ENCODE results near the gene CREB3L1.
A peak's percentile ranks its signal among the peaks of the same experiment; 100 is the strongest.

Gene CREB3L1

DNA sequence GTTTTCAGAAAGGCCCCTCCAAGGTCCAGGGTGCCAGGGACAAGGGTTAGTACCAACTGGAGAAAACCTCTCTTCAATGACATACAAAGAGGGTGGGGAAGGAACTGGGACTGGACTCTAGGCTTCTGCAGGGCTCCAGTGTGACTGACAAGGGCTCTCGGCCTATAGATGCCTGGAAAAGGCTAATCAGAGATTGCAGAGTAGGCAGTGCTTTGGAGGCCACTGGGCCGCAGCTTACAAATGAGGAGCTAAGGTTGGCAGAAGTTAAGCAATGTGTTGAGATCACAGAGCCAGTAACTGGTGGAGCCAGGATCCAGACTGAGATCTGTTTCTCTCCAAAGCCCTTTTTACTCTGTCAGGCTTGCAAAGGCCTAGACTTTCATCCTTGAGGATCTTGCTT is 62.4 kb downstream of the CREB3L1 start:
- in situ Hi-C loops (cut with HindIII; ENCODE audit: low pct_unique_long_range_greater_than_20kb, low sequenced_read_pairs), result no loop called here
- no peak for TF ChIP-seq JUND (IDR thresholded peaks at IDR 0.05; ENCODE audit: low read depth)
- DNase-seq (ENCODE audit: low read depth in 1 of 2, low spot score in 1 of 2), result no peak

DNA sequence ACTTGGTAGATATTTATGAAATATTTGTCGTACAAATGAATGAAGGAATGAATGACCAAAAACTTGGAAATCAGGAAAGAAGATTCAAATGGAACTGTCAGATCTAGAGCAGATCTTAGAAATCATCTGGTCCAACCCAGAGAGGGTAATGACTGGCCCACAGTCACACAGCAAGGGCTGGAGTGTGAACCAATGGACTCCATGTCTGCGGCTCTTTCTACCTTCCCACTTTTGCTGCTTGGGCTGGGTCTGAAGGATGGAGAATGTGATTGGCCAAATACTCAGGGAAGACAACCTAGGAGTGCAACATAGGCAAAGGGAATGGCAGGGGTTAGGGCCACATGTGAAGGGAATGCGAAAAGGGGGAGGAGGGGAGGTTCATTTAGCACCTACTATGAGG is 64.0 kb downstream of the CREB3L1 start:
- TF ChIP-seq JUND (IDR thresholded peaks at IDR 0.05; ENCODE audit: low read depth), result no peak
- DNase-seq (ENCODE audit: low read depth in 1 of 2, low spot score in 1 of 2), result no peak
- in situ Hi-C loops (cut with HindIII; ENCODE audit: low pct_unique_long_range_greater_than_20kb, low sequenced_read_pairs), result no loop called here

GRCh38 chr11:46342239-46342638 is 64.8 kb downstream of the CREB3L1 start:
- in situ Hi-C loops (cut with HindIII; ENCODE audit: low pct_unique_long_range_greater_than_20kb, low sequenced_read_pairs), result no loop called here
- DNase-seq (ENCODE audit: low read depth in 1 of 2, low spot score in 1 of 2), result no peak
- no peak for TF ChIP-seq JUND (IDR thresholded peaks at IDR 0.05; ENCODE audit: low read depth)

- no peak for TF ChIP-seq JUND (IDR thresholded peaks at IDR 0.05; ENCODE audit: low read depth)
- DNase-seq (ENCODE audit: low read depth in 1 of 2, low spot score in 1 of 2), result no peak
- in situ Hi-C loops (cut with HindIII; ENCODE audit: low pct_unique_long_range_greater_than_20kb, low sequenced_read_pairs), result no loop called here
Observed at GRCh38 chr11:46343520-46343919, 66.1 kb downstream of the CREB3L1 start.

DNA sequence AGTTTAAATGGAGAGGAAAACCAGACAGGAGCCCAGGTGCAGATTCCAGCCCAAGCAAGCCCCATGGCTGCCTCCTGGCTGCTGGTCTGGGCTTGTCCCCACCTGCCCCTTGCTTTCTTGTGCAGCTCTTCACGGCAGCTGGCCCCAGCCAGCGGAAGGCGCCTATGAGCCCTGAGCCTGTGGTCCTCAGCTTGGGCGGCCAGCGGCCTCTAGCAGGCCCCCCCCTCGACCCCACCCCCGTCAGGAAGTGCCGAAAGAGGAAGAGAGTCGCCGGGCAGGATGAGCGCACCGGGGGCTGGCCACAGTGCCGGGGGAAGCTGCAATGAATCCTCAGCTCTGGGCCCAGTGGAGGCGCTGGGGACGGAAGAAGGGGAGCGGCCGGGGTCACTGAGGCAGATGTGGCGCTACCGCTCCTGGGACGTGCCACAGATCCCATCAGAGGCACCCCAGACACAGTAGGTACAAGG is 67.7 kb downstream of the CREB3L1 start:
- in situ Hi-C loops (cut with HindIII; ENCODE audit: low pct_unique_long_range_greater_than_20kb, low sequenced_read_pairs), result no loop called here
- DNase-seq (ENCODE audit: low read depth in 1 of 2, low spot score in 1 of 2), result no peak
- TF ChIP-seq JUND (IDR thresholded peaks at IDR 0.05; ENCODE audit: low read depth), result no peak

DNA sequence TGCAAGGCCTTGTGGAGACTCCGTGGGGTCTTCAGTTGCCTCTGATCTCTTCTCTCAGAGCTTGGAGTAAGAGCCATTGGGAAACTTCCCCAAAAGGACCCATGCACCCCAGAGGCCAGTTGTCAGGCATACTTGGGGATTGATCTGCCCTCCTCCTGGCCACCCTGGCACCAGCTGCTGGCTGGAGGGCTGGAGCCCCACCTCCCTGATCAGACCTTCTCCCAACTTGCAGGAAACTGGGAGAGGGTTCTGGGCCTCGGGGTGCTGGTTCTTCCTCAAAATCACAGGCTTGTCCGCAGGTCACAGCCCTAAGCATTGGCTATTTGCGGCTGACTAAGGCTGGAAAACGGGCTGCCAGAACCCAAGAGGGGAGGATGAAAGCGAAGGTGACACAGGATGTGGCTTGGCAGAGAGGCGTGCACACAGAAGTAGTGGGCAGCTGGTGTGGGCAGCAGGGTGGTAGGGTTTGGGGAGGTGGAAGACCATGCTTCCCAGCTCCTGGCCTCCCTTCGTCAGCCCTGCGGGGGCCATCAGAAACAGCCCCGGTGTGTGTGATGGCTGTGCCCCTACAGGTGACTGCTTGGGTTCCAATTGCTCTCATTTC is 68.5 kb downstream of the CREB3L1 start:
- no peak for DNase-seq (ENCODE audit: low read depth in 1 of 2, low spot score in 1 of 2)
- in situ Hi-C loops (cut with HindIII; ENCODE audit: low pct_unique_long_range_greater_than_20kb, low sequenced_read_pairs), result no loop called here
- TF ChIP-seq JUND (IDR thresholded peaks at IDR 0.05; ENCODE audit: low read depth), result no peak

DNA sequence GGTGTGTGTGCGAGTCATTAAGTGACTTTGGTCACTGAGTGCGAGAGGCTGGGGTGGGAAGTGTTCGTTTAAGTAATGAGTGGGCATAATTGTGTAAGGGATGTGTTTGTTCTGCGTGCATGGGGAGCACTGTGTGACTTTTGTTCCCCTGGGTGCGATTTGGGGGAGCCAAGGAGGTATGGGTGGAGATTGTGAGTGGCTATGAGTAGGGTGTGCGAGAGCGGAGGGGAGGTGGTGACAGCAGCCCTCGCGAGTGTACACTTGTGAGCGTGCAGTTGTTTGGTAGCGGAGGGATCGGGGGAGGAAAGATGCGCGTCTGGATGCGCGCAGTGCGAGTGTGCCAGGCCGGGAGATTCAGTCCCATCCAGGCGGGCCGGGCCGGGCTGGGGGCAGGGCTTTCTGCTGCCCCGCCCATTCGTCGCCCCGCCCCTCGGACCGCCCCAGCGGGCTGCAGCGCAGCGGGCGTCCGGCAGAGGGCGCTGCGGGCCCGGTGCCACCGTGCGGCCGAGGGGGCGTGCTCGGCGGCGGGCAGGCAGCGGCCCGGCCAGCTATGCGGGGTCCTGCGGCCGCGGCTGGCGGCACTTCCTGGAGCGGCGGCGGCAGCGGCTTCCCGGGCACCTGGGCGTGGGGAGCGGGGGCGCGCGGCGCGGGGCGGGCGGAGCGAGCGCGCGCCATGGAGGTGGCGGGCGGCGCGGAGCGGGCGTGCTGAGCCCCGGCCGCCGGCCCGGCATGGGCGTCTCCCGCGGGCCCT is 69.6 kb downstream of the CREB3L1 start, which contains the start of gene DGKZ:
DGKZ (plus strand) TSS at position 578 of the 751 bp plus-strand sequence. CDS start 197 bp downstream, outside the sequence.
- in situ Hi-C loops (cut with HindIII; ENCODE audit: low pct_unique_long_range_greater_than_20kb, low sequenced_read_pairs), result no loop called here
- DNase-seq (ENCODE audit: low read depth in 1 of 2, low spot score in 1 of 2), result peak; percentile 91 to 94
- no peak for TF ChIP-seq JUND (IDR thresholded peaks at IDR 0.05; ENCODE audit: low read depth)

GRCh38 chr11:46347637-46348311 is 70.3 kb downstream of the CREB3L1 start:
- no peak for TF ChIP-seq JUND (IDR thresholded peaks at IDR 0.05; ENCODE audit: low read depth)
- no peak for DNase-seq (ENCODE audit: low read depth in 1 of 2, low spot score in 1 of 2)
- in situ Hi-C loops (cut with HindIII; ENCODE audit: low pct_unique_long_range_greater_than_20kb, low sequenced_read_pairs), result no loop called here

- TF ChIP-seq JUND (IDR thresholded peaks at IDR 0.05; ENCODE audit: low read depth), result no peak
- no peak for DNase-seq (ENCODE audit: low read depth in 1 of 2, low spot score in 1 of 2)
- in situ Hi-C loops (cut with HindIII; ENCODE audit: low pct_unique_long_range_greater_than_20kb, low sequenced_read_pairs), result no loop called here
Observed at GRCh38 chr11:46348566-46349401, 71.3 kb downstream of the CREB3L1 start.

DNA sequence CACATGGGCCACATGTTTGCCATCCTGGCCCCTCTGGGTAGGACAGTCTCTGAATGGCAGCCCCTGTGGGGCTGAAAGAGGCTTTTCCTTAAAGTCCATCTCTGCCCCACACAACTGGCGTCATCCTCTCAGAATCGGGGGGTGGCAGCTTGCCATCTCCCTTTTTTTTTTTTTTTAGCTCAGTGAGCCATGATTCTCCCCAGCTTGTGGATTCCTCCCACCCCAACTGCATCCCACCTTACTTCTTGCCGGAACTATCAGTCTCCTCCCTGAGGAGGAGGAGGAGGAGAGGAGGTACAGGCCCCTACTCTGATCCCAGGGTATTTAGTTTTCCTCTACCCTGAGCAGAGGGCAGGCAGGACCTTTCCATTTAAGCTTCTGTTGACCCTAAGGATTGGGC is 73.2 kb downstream of the CREB3L1 start:
- no peak for TF ChIP-seq JUND (IDR thresholded peaks at IDR 0.05; ENCODE audit: low read depth)
- in situ Hi-C loops (cut with HindIII; ENCODE audit: low pct_unique_long_range_greater_than_20kb, low sequenced_read_pairs), result no loop called here
- DNase-seq (ENCODE audit: low read depth in 1 of 2, low spot score in 1 of 2), result no peak

DNA sequence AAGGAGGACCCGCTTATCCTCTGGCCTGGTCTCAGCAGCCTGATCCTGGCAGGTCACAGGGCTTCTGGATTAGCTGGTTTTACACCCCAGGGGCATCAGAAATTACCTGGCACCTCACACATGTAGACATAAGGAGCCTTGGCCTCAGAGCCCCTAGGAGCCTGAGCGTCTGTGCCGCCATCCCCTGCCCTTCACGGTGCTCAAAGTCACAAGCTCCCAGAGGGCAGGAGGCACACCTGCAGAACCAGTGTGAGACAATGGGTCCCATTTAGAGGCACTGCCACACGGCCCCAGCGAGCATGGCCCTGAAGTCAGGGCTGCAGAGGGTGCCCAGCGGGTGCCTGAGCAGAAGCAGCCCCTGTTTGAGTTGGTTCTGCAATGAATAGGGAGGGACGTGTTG is 73.7 kb downstream of the CREB3L1 start:
- in situ Hi-C loops (cut with HindIII; ENCODE audit: low pct_unique_long_range_greater_than_20kb, low sequenced_read_pairs), result no loop called here
- peak in 1 of 2 experiments; percentile 73 for DNase-seq (ENCODE audit: low read depth in 1 of 2, low spot score in 1 of 2)
- TF ChIP-seq JUND (IDR thresholded peaks at IDR 0.05; ENCODE audit: low read depth), result no peak

- in situ Hi-C loops (cut with HindIII; ENCODE audit: low pct_unique_long_range_greater_than_20kb, low sequenced_read_pairs), result no loop called here
- DNase-seq (ENCODE audit: low read depth in 1 of 2, low spot score in 1 of 2), result peak in 1 of 2 experiments; percentile 48
- no peak for TF ChIP-seq JUND (IDR thresholded peaks at IDR 0.05; ENCODE audit: low read depth)
Observed at GRCh38 chr11:46351606-46352005, 74.1 kb downstream of the CREB3L1 start.
